ENCODE results near the gene CMTM7.

The CMTM7 gene

GRCh38 chr3:32454111-32454510, 62.5 kb downstream of the CMTM7 start:
- no peak for DNase-seq (ENCODE audit: low read depth)
- no peak overlapping the region for H3K4me3 ChIP-seq (ENCODE audit: low read depth, low read length)
- TF ChIP-seq CTCF (conservative IDR thresholded peaks at IDR 0.05; ENCODE audit: low read depth, low read length), result no peak

- TF ChIP-seq CTCF (conservative IDR thresholded peaks at IDR 0.05; ENCODE audit: low read depth, low read length), result no peak
- no peak overlapping the region for H3K4me3 ChIP-seq (ENCODE audit: low read depth, low read length)
- no peak for DNase-seq (ENCODE audit: low read depth)
These were observed 63.3 kb downstream of the CMTM7 start for GRCh38 chr3:32454731-32455608.

GRCh38 chr3:32455609-32456428, 64.2 kb downstream of the CMTM7 start:
- no peak overlapping the region for H3K4me3 ChIP-seq (ENCODE audit: low read depth, low read length)
- DNase-seq (ENCODE audit: low read depth), result no peak
- no peak for TF ChIP-seq CTCF (conservative IDR thresholded peaks at IDR 0.05; ENCODE audit: low read depth, low read length)

- no peak for TF ChIP-seq CTCF (conservative IDR thresholded peaks at IDR 0.05; ENCODE audit: low read depth, low read length)
- H3K4me3 ChIP-seq (ENCODE audit: low read depth, low read length), result no peak overlapping the region
- DNase-seq (ENCODE audit: low read depth), result no peak
These were observed 64.9 kb downstream of the CMTM7 start for GRCh38 chr3:32456429-32457130.

- no peak for TF ChIP-seq CTCF (conservative IDR thresholded peaks at IDR 0.05; ENCODE audit: low read depth, low read length)
- no peak overlapping the region for H3K4me3 ChIP-seq (ENCODE audit: low read depth, low read length)
- no peak for DNase-seq (ENCODE audit: low read depth)
These were observed 66.4 kb downstream of the CMTM7 start for GRCh38 chr3:32457971-32458471.

GRCh38 chr3:32459450-32459849, 67.8 kb downstream of the CMTM7 start:
- no peak for TF ChIP-seq CTCF (conservative IDR thresholded peaks at IDR 0.05; ENCODE audit: low read depth, low read length)
- no peak overlapping the region for H3K4me3 ChIP-seq (ENCODE audit: low read depth, low read length)
- no peak for DNase-seq (ENCODE audit: low read depth)

Measured in choroid plexus epithelial cell (primary cell).